OCI-LY7 (cell line): ENCODE measurements around the gene STK10.

ENCODE experiments used
- EZH2phosphoT487 ChIP-seq: fragments of 200-600 bp; sonication (generic); IDR thresholded peaks from 2 replicates; pipeline ENCODE4 v1.6.1; 2018; ENCODE audit warnings: low read depth, borderline replicate concordance, mild to moderate bottlenecking, mixed run types, antibody characterized with exemption, low read length, moderate library complexity, mixed read lengths
- TF ChIP-seq, protein P1 (sequence below): fragments of 200-600 bp; sonication (generic); conservative IDR thresholded peaks from 2 replicates; pipeline ENCODE4 v1.5.1; 2014; ENCODE audit warnings: mild to moderate bottlenecking, antibody characterized with exemption, low read length, moderate library complexity, mixed read lengths

GRCh38 chr5:172166030-172166826 is 21.8 kb downstream of the STK10 start:
- no peak for TF ChIP-seq EZH2phosphoT487
- TF ChIP-seq, protein P1, sequence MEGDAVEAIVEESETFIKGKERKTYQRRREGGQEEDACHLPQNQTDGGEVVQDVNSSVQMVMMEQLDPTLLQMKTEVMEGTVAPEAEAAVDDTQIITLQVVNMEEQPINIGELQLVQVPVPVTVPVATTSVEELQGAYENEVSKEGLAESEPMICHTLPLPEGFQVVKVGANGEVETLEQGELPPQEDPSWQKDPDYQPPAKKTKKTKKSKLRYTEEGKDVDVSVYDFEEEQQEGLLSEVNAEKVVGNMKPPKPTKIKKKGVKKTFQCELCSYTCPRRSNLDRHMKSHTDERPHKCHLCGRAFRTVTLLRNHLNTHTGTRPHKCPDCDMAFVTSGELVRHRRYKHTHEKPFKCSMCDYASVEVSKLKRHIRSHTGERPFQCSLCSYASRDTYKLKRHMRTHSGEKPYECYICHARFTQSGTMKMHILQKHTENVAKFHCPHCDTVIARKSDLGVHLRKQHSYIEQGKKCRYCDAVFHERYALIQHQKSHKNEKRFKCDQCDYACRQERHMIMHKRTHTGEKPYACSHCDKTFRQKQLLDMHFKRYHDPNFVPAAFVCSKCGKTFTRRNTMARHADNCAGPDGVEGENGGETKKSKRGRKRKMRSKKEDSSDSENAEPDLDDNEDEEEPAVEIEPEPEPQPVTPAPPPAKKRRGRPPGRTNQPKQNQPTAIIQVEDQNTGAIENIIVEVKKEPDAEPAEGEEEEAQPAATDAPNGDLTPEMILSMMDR: no peak
